Measurements from ENCODE around the gene KIFC1.
"Not testable (repeated sequence)": the region's sequence is repeated elsewhere in the genome, so short reads cannot be mapped to it uniquely, and the experiment has no call there.

Gene KIFC1

GRCh38 chr6:33375143-33375671 is 16.4 kb upstream of the KIFC1 start:
- no peak for DNase-seq

- no peak for DNase-seq
Observed at GRCh38 chr6:33377171-33377570, 14.5 kb upstream of the KIFC1 start.

GRCh38 chr6:33379184-33379583 is 12.4 kb upstream of the KIFC1 start:
- not testable (repeated sequence) for DNase-seq

- DNase-seq, result no peak
Observed at GRCh38 chr6:33380272-33380981, 11.2 kb upstream of the KIFC1 start.

GRCh38 chr6:33383427-33384185 is 8.0 kb upstream of the KIFC1 start:
- DNase-seq, result no peak

- DNase-seq, result no peak
Observed at GRCh38 chr6:33384581-33385020, 7.0 kb upstream of the KIFC1 start.

GRCh38 chr6:33390173-33390572 is 1.4 kb upstream of the KIFC1 start:
- DNase-seq, result no peak

GRCh38 chr6:33390767-33391277 is 801 bp upstream of the KIFC1 start:
- no peak for DNase-seq

- DNase-seq, result peak in 1 of 2 experiments; percentile 22
Observed at GRCh38 chr6:33391922-33392594, 435 bp downstream of the KIFC1 start.

GRCh38 chr6:33392595-33392948 is 949 bp downstream of the KIFC1 start:
- no peak for DNase-seq

GRCh38 chr6:33392979-33393378 is 1.4 kb downstream of the KIFC1 start:
- no peak for DNase-seq

GRCh38 chr6:33397541-33397940 is 5.9 kb downstream of the KIFC1 start:
- no peak for DNase-seq

- not testable (repeated sequence) for DNase-seq
Observed at GRCh38 chr6:33398601-33399000, 7.0 kb downstream of the KIFC1 start.

GRCh38 chr6:33399881-33400280 is 8.3 kb downstream of the KIFC1 start:
- DNase-seq, result not testable (repeated sequence)

GRCh38 chr6:33404884-33405283 is 13.3 kb downstream of the KIFC1 start:
- no peak for DNase-seq

GRCh38 chr6:33405386-33405940 is 13.8 kb downstream of the KIFC1 start:
- no peak for DNase-seq

- DNase-seq, result no peak
Observed at GRCh38 chr6:33406126-33406525, 14.5 kb downstream of the KIFC1 start.

GRCh38 chr6:33407132-33407718 is 15.6 kb downstream of the KIFC1 start:
- DNase-seq, result no peak

GRCh38 chr6:33410050-33410710 is 18.6 kb downstream of the KIFC1 start:
- DNase-seq, result peak; percentile 94 to 98

- DNase-seq, result peak; percentile 76 to 77
Observed at GRCh38 chr6:33410711-33411631, 19.3 kb downstream of the KIFC1 start, which contains the start of gene PHF1. Gene PHF1, plus strand, starts transcription at chr6:33411014. Its CDS starts 1,250 bp downstream, at chr6:33412264.

- DNase-seq, result no peak
Observed at GRCh38 chr6:33411632-33412005, 20.0 kb downstream of the KIFC1 start.

Data from stimulated activated CD4-positive, alpha-beta T cell treated with anti-CD3 and anti-CD28 coated beads, Interleukin-4, amount 100 ng/mL, for 4 hours (primary cell).